Natural killer cell (primary cell): Measurements from ENCODE around the gene RBKS. TPM values are rescaled to one million over a fixed set of nuclear protein-coding genes. Genes with fewer than 3 reads are reported as not detected.

Experiments used
- ATAC-seq, 3 donors: fragments of 150-1000 bp in 2 of 3; fragments of 200-7000 bp in 1 of 3; cut with Tn5 transposase; 1 replicate in 1 of 3; 2 replicates in 2 of 3; pipeline ENCODE4 v1.10.0; 2021; ENCODE audit warnings: mild to moderate bottlenecking in 2 of 3, moderate library complexity in 2 of 3
- DNase-seq, 2 donors: peaks; one replicate each; pipeline versions ENCODE4 v3.0.0 to v3.0.0-alpha.2; 2013 to 2021; ENCODE audit warnings: mixed read lengths in 1 of 2
- H3K27ac ChIP-seq: one replicate; pipeline ENCODE4 v1.5.1; 2013; ENCODE audit warnings: mild to moderate bottlenecking, low read length
- H3K27me3 ChIP-seq: one replicate; pipeline ENCODE4 v1.6.1; 2013; ENCODE audit warnings: low read length; ENCODE audit not compliant: control insufficient read depth, insufficient read depth
- H3K36me3 ChIP-seq: one replicate; pipeline ENCODE4 v1.6.1; 2013; ENCODE audit warnings: low read length; ENCODE audit not compliant: control insufficient read depth, insufficient read depth
- H3K4me1 ChIP-seq: one replicate; pipeline ENCODE4 v1.6.1; 2013; ENCODE audit warnings: low read length; ENCODE audit not compliant: control insufficient read depth, insufficient read depth
- H3K4me3 ChIP-seq: one replicate; pipeline ENCODE4 v1.5.1; 2013; ENCODE audit warnings: low read length
- H3K9me3 ChIP-seq: one replicate; pipeline ENCODE4 v1.6.1; 2013; ENCODE audit warnings: low read length; ENCODE audit not compliant: control insufficient read depth, insufficient read depth
- H3K27ac Mint-ChIP-seq, 2 donors: one replicate each; pipeline ENCODE4 v1.8.0; 2022; ENCODE audit warnings: mild to moderate bottlenecking in 2 of 2, mixed read lengths in 2 of 2, moderate library complexity in 1 of 2
- H3K27me3 Mint-ChIP-seq, 2 donors: one replicate each; pipeline ENCODE4 v1.8.0; 2022; ENCODE audit warnings: low read depth in 2 of 2, mixed read lengths in 2 of 2
- H3K36me3 Mint-ChIP-seq: one replicate; pipeline ENCODE4 v1.8.0; 2022; ENCODE audit warnings: mixed read lengths
- H3K4me1 Mint-ChIP-seq, 2 donors: one replicate each; pipeline ENCODE4 v1.8.0; 2022; ENCODE audit warnings: mixed read lengths in 2 of 2
- H3K4me3 Mint-ChIP-seq: one replicate; pipeline ENCODE4 v1.8.0; 2022; ENCODE audit warnings: mild to moderate bottlenecking, moderate library complexity, mixed read lengths
- H3K9me3 Mint-ChIP-seq, 2 donors: one replicate each; pipeline ENCODE4 v1.8.0; 2022; ENCODE audit warnings: mixed read lengths in 2 of 2
- CTCF ChIP-seq: fragments of 200-600 bp; IDR thresholded peaks from one replicate; pipeline ENCODE4 v1.8.0; 2022; ENCODE audit warnings: antibody characterized with exemption
- WGBS: methylation state at CpG from one replicate; pipeline ENCODE4 v1.1.7; 2013; ENCODE audit warnings: missing lambda C conversion rate; ENCODE audit not compliant: insufficient coverage; 5-methylcytosine and 5-hydroxymethylcytosine counted together
- intact Hi-C: fragments of 100-400 bp; cut with micrococcal nuclease; formaldehyde crosslinking; loops from one replicate; pipeline ENCODE4 v1.14.2; 2022
- total RNA-seq, 4 donors: library from RNA; stranded (reverse); fragments of 120-200 nt in 1 of 4; gene quantifications; one replicate each; pipeline versions ENCODE4 v1.2.3 to v1.2.4, GENCODE V29; 2013 to 2022

RBKS gene
- total RNA-seq, 3 donors from 2014 or later (not counting 1 experiment from before 2014, with no cell fraction given), result 11.5 to 20.9 (median 12.8) TPM

GRCh38 chr2:27779417-27780055 is 110.7 kb downstream of the RBKS start:
- H3K4me1 Mint-ChIP-seq, result peaks cover 22 to 32% of the 10 kb centered on the region in 2 donors
- intact Hi-C loops, result no loop called here
- no peak overlapping the region for H3K27ac ChIP-seq
- no peaks in the 10 kb centered on the region for H3K4me1 ChIP-seq
- H3K4me3 ChIP-seq, result no peak overlapping the region
- H3K9me3 Mint-ChIP-seq, result no peaks in the 10 kb centered on the region
- H3K36me3 Mint-ChIP-seq, result no peaks in the 10 kb centered on the region
- H3K36me3 ChIP-seq, result peaks cover 19% of the 10 kb centered on the region
- no peaks in the 10 kb centered on the region for H3K27me3 Mint-ChIP-seq
- DNase-seq (no peak), ATAC-seq (no peak)
- WGBS, result 97% methylated on average over 5 of the region's 5 CpGs
- no peak for TF ChIP-seq CTCF
- H3K4me3 Mint-ChIP-seq, result no peak overlapping the region
- H3K9me3 ChIP-seq, result no peaks in the 10 kb centered on the region
- no peaks in the 10 kb centered on the region for H3K27me3 ChIP-seq
- peak overlapping the region in 1 of 2 donors; percentile 54 for H3K27ac Mint-ChIP-seq

GRCh38 chr2:27776696-27777095 is 113.5 kb downstream of the RBKS start:
- Histone ChIP-seq H3K4me3 (no peak overlapping the region), H3K36me3 (peaks cover 22% of the 10 kb centered on the region), H3K4me1 (peaks cover 6% of the 10 kb centered on the region), H3K27me3 (no peaks in the 10 kb centered on the region), H3K27ac (no peak overlapping the region), H3K9me3 (no peaks in the 10 kb centered on the region)
- DNase-seq (no peak), ATAC-seq (no peak)
- Mint-ChIP-seq H3K9me3 (no peaks in the 10 kb centered on the region), H3K27ac (no peak overlapping the region), H3K4me1 (peaks cover 47 to 56% of the 10 kb centered on the region in 2 donors), H3K27me3 (no peaks in the 10 kb centered on the region), H3K4me3 (no peak overlapping the region), H3K36me3 (no peaks in the 10 kb centered on the region)
- no peak for TF ChIP-seq CTCF
- WGBS, result 95% methylated on average over 2 of the region's 3 CpGs
- intact Hi-C loops, result no loop called here

GRCh38 chr2:27776097-27776496 is 114.1 kb downstream of the RBKS start:
- intact Hi-C loops, result no loop called here
- ATAC-seq (no peak), DNase-seq (no peak)
- TF ChIP-seq CTCF, result no peak
- Histone ChIP-seq H3K36me3 (peaks cover 20% of the 10 kb centered on the region), H3K9me3 (no peaks in the 10 kb centered on the region), H3K4me1 (peaks cover 8% of the 10 kb centered on the region), H3K27me3 (no peaks in the 10 kb centered on the region), H3K27ac (no peak overlapping the region), H3K4me3 (no peak overlapping the region)
- H3K36me3 Mint-ChIP-seq, result no peaks in the 10 kb centered on the region
- 97% methylated on average over 8 of the region's 8 CpGs for WGBS
- no peaks in the 10 kb centered on the region for H3K27me3 Mint-ChIP-seq
- H3K4me3 Mint-ChIP-seq, result no peak overlapping the region
- no peaks in the 10 kb centered on the region for H3K9me3 Mint-ChIP-seq
- peaks cover 53 to 57% of the 10 kb centered on the region in 2 donors for H3K4me1 Mint-ChIP-seq
- H3K27ac Mint-ChIP-seq, result no peak overlapping the region

GRCh38 chr2:27773959-27774358 is 116.2 kb downstream of the RBKS start:
- ATAC-seq (no peak), DNase-seq (no peak)
- TF ChIP-seq CTCF, result no peak
- intact Hi-C loops, result no loop called here
- Histone ChIP-seq H3K27me3 (no peaks in the 10 kb centered on the region), H3K9me3 (no peaks in the 10 kb centered on the region), H3K4me1 (peaks cover 11% of the 10 kb centered on the region), H3K4me3 (no peak overlapping the region), H3K36me3 (peaks cover 10% of the 10 kb centered on the region), H3K27ac (no peak overlapping the region)
- peaks cover 53 to 55% of the 10 kb centered on the region in 2 donors for H3K4me1 Mint-ChIP-seq
- no peak overlapping the region for H3K4me3 Mint-ChIP-seq
- WGBS, result 75% methylated on average over 4 of the region's 5 CpGs
- no peaks in the 10 kb centered on the region for H3K36me3 Mint-ChIP-seq
- H3K27ac Mint-ChIP-seq, result no peak overlapping the region
- peaks cover 0 to 4% of the 10 kb centered on the region in 2 donors for H3K27me3 Mint-ChIP-seq
- no peaks in the 10 kb centered on the region for H3K9me3 Mint-ChIP-seq
